GM18519 (cell line): ENCODE results near the gene ALG2.
A peak's percentile ranks its signal among the peaks of the same experiment; 100 is the strongest.

Experiments used
- ATAC-seq: cut with Tn5 transposase; IDR thresholded peaks from one replicate; pipeline ENCODE4 v1.9.1; 2021; ENCODE audit warnings: mild to moderate bottlenecking, moderate library complexity; ENCODE audit not compliant: unreplicated experiment, low FRiP score

The ALG2 gene, protein sequence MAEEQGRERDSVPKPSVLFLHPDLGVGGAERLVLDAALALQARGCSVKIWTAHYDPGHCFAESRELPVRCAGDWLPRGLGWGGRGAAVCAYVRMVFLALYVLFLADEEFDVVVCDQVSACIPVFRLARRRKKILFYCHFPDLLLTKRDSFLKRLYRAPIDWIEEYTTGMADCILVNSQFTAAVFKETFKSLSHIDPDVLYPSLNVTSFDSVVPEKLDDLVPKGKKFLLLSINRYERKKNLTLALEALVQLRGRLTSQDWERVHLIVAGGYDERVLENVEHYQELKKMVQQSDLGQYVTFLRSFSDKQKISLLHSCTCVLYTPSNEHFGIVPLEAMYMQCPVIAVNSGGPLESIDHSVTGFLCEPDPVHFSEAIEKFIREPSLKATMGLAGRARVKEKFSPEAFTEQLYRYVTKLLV

DNA sequence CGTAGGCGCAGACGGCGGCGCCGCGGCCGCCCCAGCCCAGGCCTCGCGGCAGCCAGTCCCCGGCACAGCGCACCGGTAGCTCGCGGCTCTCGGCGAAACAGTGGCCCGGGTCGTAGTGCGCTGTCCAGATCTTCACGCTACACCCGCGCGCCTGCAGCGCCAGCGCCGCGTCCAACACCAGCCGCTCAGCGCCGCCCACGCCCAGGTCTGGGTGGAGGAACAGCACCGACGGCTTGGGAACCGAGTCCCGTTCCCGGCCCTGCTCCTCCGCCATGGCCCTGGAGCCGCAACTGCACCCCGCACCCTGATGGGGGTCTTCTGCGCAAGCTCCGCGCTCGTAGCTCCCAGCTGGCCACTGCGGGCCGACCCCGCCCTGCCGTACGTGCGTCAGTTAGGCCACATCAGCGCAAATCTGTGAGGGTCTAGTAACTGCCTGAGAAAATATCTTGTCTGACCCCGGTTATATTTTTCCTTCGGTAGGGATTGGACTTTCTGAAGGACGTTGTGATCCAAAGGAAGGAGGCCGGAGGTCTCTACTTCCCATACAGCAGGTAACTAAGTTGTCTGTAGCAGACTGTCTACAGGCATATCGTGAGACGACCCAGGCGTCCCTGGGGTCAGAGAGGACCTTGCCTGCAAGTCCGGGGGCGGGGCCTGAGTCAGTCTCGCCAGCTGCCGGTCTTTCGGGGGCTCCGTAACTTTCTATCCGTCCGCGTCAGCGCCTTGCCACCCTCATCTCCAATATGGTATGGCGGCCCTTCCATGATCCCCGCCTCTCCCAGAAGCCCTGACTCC is at the start of gene ALG2, which contains the start of gene SEC61B:
TSS of gene ALG2 (minus strand) at position 322 of the 795 bp plus-strand sequence. CDS start at position 274, 48 bp downstream.
TSS of gene SEC61B (plus strand) at position 662 of the 795 bp plus-strand sequence. CDS start at position 744, 82 bp downstream.
- peak; percentile 84 for ATAC-seq

DNA sequence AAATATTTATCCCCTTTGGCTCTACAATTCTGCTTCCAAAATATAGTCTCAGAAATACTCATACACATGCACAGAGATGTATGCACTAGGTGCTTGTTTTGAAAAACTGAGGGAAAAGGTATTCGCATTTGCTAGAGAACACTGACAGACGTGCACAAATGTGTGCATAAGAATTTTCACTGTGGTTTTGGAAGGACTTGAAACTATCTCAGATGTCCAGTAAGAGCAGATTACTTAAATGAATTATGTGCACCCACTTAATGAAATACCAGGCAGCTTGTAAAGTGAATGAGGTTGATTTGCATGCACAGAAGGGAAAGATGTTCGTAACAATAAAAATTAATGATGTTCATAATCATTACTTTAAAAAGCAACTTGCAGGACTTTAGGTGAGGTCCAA is 48.7 kb upstream of the ALG2 start:
- no peak for ATAC-seq

DNA sequence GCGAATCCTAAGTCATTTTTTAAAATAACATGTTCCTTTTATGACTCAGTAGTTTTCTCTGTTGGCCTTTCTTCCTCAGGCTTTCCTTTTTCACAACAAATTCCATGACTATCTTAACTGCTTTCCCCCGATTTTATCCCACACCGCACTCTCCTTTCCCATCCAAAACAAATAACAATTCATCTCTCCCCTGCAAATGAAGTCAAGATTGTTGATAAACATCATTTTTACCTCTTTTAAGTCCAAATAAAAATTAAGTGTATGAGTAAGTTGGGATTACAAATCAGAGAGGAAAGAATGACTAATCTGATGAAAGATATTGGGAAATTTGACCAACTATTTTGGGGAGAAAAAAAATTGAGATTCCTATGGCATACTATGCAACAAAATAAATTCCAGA is 47.7 kb upstream of the ALG2 start:
- no peak for ATAC-seq

DNA sequence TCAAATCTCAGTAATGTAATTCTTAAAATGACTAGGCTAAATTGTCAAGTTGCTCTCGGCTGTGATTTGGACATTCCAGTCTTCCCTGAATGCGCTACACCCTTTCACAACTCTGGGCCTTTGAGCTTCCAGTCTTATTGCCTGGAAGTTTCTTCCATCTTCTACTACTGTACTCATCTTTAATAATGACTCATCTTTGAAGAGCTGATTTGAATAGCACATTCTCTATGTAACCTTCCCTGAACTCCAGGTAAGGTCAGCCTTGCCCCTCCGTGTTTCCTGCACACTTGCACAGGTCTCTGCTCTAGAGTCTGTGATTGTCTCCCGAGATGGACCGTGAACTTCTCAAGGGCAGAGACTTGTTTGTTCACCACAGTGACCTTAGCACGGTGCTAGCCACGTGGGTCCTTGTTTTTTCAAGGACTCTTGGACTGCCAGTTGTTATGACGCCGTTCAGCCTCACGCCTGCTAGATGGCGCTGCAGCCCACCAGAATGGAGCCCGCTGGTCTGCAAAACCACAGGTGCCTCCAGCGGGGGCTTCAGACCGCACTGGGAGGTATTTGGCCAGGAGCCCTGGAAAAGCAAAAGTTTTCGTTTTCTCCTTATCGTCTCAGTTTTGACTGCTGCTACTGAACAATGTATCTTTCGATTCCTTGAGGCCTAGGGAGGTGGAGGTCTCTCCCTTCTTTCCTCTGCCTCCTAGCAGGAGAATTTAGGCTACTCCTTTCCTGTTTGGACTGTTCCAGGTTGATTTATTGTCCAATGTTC is 44.7 kb upstream of the ALG2 start:
- no peak for ATAC-seq

DNA sequence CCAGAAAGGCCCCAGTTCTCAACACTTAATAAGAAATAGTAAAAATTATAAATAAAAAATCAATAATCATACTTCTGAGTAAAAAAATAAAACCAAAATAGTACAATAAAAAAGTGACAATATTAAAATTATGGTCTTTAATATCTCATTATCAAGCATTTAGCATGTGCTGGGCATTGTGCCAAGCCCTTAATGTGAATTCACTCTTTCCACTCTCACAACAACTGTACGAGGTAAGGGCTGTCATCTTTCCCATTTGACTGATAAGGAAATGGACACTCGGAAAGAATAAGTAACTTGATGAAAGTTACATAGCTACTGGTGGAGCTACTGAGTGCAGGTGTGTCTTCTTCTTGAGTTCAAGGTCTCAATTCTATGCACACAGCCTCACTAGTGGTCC is 43.9 kb upstream of the ALG2 start:
- ATAC-seq: no peak

DNA sequence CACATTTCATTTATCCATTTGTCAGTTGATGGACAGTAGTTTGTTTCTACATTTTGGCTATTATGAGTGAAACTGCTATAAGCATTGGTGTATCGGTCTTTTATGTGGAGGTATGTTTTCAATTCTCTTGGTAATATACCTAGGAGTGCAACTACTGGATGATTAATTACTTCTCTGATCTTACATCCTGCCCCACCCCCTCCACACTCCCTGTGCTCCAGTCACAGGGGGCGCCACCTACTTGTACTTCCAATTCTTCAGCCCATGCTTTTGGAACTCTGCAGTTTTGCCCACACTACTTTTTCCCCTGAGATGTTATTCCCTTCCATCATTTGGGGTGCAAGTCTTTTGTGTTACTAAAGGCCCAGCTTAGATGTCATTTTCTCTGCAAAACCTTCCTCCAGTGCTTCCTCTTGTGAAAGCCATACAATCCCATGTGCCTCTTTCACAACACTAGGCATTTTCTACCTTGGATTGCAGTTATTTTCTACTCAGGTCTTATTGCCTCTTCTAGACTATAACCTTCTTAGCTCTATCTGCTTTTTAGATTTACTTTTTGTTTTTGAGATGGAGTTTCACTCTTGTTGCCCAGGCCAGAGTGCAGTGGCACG is 42.4 kb upstream of the ALG2 start:
- no peak for ATAC-seq

DNA sequence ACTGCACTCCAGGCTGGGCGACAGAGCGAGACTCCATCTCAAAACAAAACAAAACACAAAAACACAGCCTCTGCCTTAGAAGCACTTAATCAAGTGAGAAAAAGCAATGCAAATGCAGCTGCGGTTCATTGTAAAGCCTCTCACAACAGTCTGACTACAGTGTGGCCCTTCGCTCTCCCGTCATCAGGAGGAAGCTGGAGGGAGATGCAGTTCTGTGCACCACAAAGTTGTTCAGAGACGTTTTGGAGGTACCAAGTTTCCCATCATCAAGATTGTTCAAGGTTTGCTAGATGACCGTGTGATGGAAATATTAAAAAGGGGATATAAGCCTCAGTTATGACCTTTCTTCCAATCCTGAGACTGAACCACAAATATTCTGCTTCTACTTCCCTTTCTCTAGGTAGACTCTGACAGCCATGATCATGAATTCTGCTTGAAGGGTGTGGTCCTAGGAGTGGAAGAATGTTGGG is 41.2 kb upstream of the ALG2 start:
- no peak for ATAC-seq

DNA sequence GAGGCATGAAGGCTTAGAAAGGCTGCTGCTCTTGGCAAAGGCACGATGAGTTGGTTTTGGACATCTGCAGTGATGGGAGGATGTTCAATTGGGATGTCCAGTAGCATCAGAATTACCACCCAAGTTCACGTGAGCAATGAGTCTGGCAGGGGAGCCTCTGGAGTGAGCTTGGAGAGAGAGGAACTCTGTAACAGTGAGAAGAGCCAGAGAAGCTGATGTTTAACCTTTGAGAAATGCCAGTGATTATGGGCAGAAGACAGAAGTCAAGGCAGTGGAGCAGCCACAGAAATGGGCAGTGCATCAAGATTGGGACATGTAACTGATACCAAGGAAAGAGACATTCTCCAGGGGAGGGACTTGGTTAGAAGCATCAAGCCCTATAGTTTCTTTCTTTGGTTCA is 40.2 kb upstream of the ALG2 start:
- no peak for ATAC-seq

DNA sequence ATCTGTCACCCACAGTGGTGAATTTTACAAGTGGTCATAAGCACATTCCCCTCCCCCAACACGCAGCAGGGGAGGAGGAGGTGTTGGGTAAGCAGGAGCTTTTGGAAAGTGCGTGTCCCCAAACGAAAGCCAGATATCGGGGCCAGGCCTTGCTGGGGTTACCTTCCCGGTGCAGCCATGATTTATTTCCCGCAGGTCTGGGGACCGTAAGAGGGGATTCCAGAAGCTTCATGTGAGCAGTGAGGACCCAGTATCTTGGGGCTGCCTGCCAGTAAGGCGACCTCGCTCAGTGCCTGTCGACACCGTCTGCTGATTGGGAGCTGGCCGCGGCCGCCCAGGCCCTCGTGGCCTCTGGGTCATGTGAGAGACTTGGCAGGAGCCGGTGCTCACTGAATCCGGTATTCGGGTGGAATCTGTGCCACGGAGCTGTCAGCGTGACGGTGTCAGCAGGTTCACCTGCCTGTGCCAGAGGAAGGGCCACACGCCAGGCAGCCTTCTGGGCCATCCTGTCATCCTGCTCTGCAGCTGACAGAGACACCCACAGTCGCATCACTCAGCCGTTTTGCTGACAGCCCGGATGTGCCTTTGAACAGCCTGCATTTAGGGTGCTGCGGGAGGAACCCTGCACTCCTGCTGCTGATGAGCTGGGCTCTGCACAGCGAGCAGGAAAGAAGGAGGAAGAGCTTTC is 37.6 kb upstream of the ALG2 start:
- ATAC-seq: peak; percentile 74

DNA sequence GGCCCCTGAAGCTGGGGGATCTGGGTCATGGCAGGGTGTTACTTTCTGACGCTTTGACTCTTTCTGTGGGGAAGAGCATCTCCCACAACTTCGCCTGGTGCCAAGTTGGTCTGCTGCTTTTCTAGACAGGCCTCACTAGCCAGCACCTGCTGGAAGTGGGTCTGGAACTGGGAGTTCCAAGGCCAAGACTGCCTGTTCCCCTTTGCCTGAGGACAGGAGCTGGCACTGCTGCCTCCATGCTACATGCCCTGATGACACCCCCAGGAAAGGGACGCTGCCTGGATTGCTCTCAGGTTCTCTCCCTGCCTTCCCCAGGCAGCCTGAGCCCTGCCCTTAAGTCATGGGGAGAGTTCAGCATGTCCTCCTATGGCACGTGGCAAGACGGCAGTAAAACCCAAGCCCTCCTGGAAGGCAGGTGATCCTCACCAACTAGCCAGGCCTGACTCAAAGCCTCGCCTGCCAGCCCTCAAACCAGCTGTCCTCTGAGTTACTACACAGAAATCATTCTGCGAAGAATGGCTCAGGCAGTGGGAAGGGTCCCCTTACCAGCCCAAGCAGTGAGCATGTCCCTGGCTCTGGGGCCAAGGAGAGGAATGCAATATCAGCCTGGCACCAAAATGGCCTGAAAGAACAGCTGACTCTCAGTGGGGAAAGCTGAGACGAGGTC is 36.1 kb upstream of the ALG2 start:
- ATAC-seq: no peak

DNA sequence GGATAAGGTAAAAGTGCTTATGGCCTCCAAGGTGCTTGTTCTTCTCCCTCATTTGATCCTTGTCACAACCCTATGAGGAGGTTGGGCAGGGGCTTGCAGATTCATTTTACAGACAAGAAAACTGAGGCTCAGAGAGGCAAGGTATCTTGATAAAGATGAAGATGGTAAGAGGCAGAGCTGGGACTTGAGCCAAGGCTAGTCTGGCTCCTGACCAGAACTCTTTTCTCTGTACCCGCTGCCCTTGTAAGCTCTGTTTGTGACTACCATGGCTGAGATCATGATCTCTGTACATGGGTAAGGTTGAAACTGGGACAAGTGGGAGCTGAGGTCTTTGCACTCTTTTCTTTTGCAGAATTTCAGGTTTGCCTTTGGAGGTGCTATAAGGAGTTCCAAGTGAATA is 33.9 kb upstream of the ALG2 start:
- no peak for ATAC-seq

DNA sequence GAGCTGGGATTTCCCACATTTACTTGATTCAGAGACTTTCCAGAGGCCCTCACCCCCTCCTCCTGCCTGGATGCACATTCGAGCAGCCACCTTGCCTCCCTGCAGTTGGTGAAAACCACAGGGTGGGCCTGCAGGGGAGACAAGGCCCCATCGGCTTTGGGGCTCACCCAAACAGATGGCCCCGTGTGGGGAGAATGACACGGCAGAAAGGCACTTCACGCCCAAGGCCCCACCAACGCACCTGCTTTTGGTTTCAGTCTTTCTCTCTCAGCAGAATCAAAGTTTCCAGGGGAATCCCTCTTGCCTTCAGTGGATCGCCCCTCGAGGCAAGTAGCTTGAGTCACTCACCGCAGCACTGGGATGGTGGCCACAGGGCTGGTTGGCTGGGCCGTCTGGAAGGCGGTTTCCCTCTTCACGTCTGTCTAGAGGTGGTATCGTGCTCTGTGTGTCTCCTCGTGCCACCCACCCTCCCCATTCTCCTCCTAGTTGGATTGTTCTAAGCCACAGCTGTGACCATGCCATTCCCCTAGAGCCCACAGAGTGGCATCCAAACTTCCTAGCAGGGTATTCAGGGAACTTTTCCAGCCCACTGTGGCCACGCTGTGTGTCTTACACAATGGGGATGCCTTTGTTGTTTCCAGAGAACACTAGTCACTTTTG is 32.2 kb upstream of the ALG2 start:
- peak; percentile 78 for ATAC-seq

DNA sequence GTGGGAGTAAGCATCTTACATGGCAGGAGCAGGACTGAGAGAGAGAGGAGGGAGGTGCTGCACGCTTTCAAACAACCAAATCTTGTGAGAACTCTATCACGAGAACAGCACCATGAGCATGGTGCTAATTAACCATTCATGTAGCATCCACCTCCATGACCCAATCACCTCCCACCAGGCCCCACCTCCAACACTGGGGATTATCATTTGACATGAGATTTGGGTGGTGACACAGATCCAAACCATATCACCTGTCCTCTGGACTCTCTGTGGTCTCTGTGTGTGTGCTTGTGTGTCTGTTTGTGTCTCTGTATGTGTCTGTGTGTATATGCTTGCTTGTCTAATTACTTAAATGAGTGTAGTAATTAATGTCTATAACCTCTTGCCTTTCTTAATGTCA is 31.4 kb upstream of the ALG2 start:
- ATAC-seq: peak; percentile 34

DNA sequence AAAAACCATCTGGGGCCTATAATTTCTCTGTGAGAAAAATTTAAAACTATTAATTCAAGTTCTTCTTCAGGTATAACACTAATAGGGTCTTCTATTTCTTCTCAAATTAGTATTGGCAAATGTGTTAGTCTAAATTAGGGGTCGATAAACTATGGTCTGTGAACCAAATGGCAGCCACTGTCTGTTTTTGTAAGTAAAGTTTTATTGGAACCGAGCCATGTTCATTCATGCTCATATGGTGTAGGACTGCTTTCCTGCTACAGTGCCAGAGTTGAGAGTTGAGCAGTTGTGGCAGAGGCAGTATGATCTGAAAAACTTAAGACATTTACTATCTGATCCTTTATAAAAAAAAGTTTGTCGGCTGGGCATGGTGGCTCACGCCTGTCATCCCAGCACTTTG is 29.4 kb upstream of the ALG2 start:
- ATAC-seq: no peak

DNA sequence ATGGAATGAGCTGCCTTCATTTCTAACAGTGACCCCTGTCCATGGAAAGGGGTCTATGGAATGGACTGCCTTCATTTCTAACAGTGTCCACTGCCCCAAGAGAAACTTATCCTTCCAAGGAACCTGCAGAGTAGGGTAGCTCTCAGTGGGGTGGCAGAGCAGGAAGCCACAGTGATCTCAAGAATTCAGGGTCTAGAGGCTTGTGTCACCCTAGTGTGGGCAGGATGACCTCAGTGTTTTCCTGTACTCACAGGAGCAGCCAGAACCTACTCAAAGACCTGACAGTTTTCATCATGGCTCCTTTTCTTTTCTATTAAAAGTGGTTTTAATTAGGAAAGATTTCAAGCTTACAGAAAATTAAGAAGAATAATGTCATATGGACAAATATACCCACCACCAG is 27.9 kb upstream of the ALG2 start:
- no peak for ATAC-seq

DNA sequence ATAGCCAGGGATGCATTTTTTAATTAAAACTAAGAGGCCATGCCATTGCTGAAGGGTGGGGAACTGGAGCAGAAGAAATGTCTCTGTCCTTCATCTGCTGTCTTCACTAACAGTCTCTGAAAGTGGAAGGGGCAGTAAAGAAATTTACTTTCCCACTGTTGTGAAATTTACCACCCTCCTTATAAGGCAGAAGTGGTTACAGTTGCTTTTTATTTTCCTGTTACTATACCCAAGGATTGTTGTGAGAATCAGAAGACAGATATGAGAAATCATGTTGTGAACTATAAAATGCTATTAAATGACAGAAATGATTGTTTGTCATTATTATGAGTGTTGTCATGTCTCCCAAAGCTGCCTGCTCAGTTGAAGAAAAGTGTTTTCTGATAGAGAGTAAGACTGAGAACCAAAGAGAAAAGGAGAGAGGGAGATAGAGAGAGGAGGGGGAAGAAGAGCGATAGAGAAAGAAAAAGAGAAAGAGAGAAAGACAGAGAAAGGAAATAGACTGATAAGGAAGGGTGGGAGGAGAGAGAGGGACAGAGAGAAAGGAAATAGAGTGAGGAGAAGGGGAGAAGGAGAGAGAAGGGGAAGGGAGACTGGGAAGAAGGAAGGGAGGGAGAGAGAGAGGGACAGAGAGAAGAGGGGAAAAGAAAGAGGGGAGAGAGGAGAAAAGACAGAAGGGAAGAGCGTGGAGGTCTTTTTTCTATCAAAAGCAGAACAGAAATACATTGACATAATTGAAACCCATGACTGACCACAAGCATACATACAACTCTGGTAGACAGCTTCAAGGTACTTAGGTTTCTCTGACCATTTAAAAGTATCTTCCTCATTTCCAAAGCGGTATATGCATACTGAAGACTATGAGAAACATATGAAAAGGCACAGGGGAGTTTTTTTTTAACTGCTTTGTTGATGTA is 22.9 kb upstream of the ALG2 start:
- peak; percentile 95 for ATAC-seq

DNA sequence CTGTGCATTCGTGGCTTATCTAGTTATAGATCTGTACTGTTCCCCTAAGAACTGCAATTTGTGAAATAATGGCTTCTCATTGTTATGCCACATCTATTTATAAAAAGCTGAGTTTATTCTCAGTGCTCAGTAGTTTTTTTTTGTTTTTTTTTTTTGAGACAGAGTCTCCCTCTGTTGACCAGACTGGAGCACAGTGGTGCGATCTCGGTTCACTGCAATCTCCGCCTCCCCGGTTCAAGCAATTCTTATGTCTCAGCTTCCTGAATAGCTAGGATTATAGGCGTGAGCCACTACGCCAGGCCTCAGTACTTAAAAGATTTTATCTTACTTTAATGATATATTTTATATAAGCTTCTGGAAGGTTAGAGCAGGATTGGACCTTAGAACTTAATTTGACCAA is 19.4 kb upstream of the ALG2 start:
- no peak for ATAC-seq
